ENCODE results near the gene SLC39A1.

The SLC39A1 gene

GRCh38 chr1:153995202-153995601 lies 31.9 kb upstream of the SLC39A1 start:
- no peak for TF ChIP-seq CTCF (IDR thresholded peaks at IDR 0.05; ENCODE audit: insufficient read depth, low read length, missing control alignments)
- CTCF ChIA-PET: interaction anchor here (1.6 kb wide), 1 partner anchor 9 kb away, joined by 12 read pairs; the partner anchor contains the start of gene RAB13
- H3K4me3 ChIP-seq (ENCODE audit: low read depth, low read length): no peak overlapping the region
- POLR2A ChIA-PET: interaction anchor here (0.6 to 0.7 kb wide), 2 partner anchors 27 to 204 kb away, joined by 3 read pairs; no protein-coding TSS in a partner anchor
- DNase-seq (ENCODE audit: low read depth, low spot score): no peak

GRCh38 chr1:153991806-153992205 lies 28.5 kb upstream of the SLC39A1 start:
- ChIA-PET POLR2A (interaction anchor here (0.9 to 2.8 kb wide), 5 partner anchors 8 to 447 kb away, joined by 3 to 19 read pairs (median 9); partner anchors contain the start of gene CREB3L4), CTCF (interaction anchor here (1.0 to 2.5 kb wide), 4 partner anchors 312 to 315 kb away, joined by 3 to 10 read pairs (median 3); no protein-coding TSS in a partner anchor)
- peak overlapping the region; percentile 69 for H3K4me3 ChIP-seq (ENCODE audit: low read depth, low read length)
- TF ChIP-seq CTCF (IDR thresholded peaks at IDR 0.05; ENCODE audit: insufficient read depth, low read length, missing control alignments): no peak
- DNase-seq (ENCODE audit: low read depth, low spot score): no peak

- no peak for DNase-seq (ENCODE audit: low read depth, low spot score)
- no peak for TF ChIP-seq CTCF (IDR thresholded peaks at IDR 0.05; ENCODE audit: insufficient read depth, low read length, missing control alignments)
- ChIA-PET CTCF (interaction anchor here (0.7 to 2.5 kb wide), 4 partner anchors 10 to 315 kb away, joined by 3 to 10 read pairs (median 3); no protein-coding TSS in a partner anchor), POLR2A (interaction anchor here (0.9 to 2.8 kb wide), 13 partner anchors 8 to 446 kb away, joined by 3 to 42 read pairs (median 9); partner anchors contain the start of genes CREB3L4, DENND4B, JTB and SLC39A1)
- peak overlapping the region; percentile 69 for H3K4me3 ChIP-seq (ENCODE audit: low read depth, low read length)
These were observed 27.9 kb upstream of the SLC39A1 start for GRCh38 chr1:153991151-153991630.

GRCh38 chr1:153990468-153991150 lies 27.3 kb upstream of the SLC39A1 start, which contains the start of gene RPS27:
RPS27 (plus strand) TSS chr1:153990762; CDS start chr1:153990797, 35 bp downstream.
- H3K4me3 ChIP-seq (ENCODE audit: low read depth, low read length): peak within 1 kb of the TSS; percentile 69
- no peak for TF ChIP-seq CTCF (IDR thresholded peaks at IDR 0.05; ENCODE audit: insufficient read depth, low read length, missing control alignments)
- peak; percentile 88 for DNase-seq (ENCODE audit: low read depth, low spot score)
- CTCF ChIA-PET: interaction anchor here (0.6 to 2.5 kb wide), 7 partner anchors 10 to 314 kb away, joined by 3 to 10 read pairs (median 3); partner anchors contain the start of gene DENND4B
- POLR2A ChIA-PET: interaction anchor here (0.6 to 2.8 kb wide), 29 partner anchors 9 to 363 kb away, joined by 3 to 42 read pairs (median 4); partner anchors contain the start of genes CREB3L4, CRTC2, DENND4B and ILF2

- POLR2A ChIA-PET: interaction anchor here (0.8 to 1.3 kb wide), 2 partner anchors 27 to 29 kb away, joined by 3 read pairs; no protein-coding TSS in a partner anchor
- H3K4me3 ChIP-seq (ENCODE audit: low read depth, low read length): no peak overlapping the region
- TF ChIP-seq CTCF (IDR thresholded peaks at IDR 0.05; ENCODE audit: insufficient read depth, low read length, missing control alignments): no peak
- no peak for DNase-seq (ENCODE audit: low read depth, low spot score)
- CTCF ChIA-PET: interaction anchor here (0.7 to 6.3 kb wide), 35 partner anchors 7 to 636 kb away, joined by 3 to 88 read pairs (median 9); partner anchors contain the start of genes CHTOP, CREB3L4, DENND4B and JTB
These were observed 24.3 kb upstream of the SLC39A1 start for GRCh38 chr1:153987621-153988020.
